ENCODE results near the gene HCFC1. TPM values are rescaled to one million over a fixed set of nuclear protein-coding genes. Genes with fewer than 3 reads are reported as not detected.

The HCFC1 gene
- total RNA-seq, 1 donor from 2014 or later = 107 TPM

GRCh38 chrX:153960786-153961185 is 10.8 kb downstream of the HCFC1 start:
- intact Hi-C loops (cut with micrococcal nuclease) = no loop called here

- intact Hi-C loops (cut with micrococcal nuclease) = no loop called here
These were observed 11.5 kb downstream of the HCFC1 start for GRCh38 chrX:153960077-153960476.

- intact Hi-C loops (cut with micrococcal nuclease) = no loop called here
These were observed 12.0 kb downstream of the HCFC1 start for GRCh38 chrX:153959649-153960048.

- intact Hi-C loops (cut with micrococcal nuclease) = no loop called here
These were observed 13.0 kb downstream of the HCFC1 start for GRCh38 chrX:153958605-153959004.

GRCh38 chrX:153957224-153957623 is 14.4 kb downstream of the HCFC1 start:
- intact Hi-C loops (cut with micrococcal nuclease) = no loop called here

GRCh38 chrX:153956044-153956907 is 15.3 kb downstream of the HCFC1 start:
- intact Hi-C loops (cut with micrococcal nuclease) = no loop called here

- intact Hi-C loops (cut with micrococcal nuclease) = loop anchor here (2.0 kb wide), 1 partner anchor 14 kb away; no protein-coding TSS in a partner anchor
These were observed 16.3 kb downstream of the HCFC1 start for GRCh38 chrX:153955228-153955732.

- intact Hi-C loops (cut with micrococcal nuclease) = loop anchor here (2.0 kb wide), 1 partner anchor 14 kb away; no protein-coding TSS in a partner anchor
These were observed 16.9 kb downstream of the HCFC1 start for GRCh38 chrX:153954558-153955227.

- intact Hi-C loops (cut with micrococcal nuclease) = loop anchor here (1.0 to 2.0 kb wide), 2 partner anchors 15 to 190 kb away; partner anchors contain the start of gene PLXNB3
These were observed 17.6 kb downstream of the HCFC1 start for GRCh38 chrX:153953892-153954557.

- intact Hi-C loops (cut with micrococcal nuclease) = loop anchor here (1.0 kb wide), 1 partner anchor 189 kb away; the partner anchor contains the start of gene PLXNB3
These were observed 18.2 kb downstream of the HCFC1 start for GRCh38 chrX:153953342-153953830.

GRCh38 chrX:153952373-153953026 is 19.1 kb downstream of the HCFC1 start:
- intact Hi-C loops (cut with micrococcal nuclease) = loop anchor here (1.0 kb wide), 1 partner anchor 188 kb away; the partner anchor contains the start of gene PLXNB3

- intact Hi-C loops (cut with micrococcal nuclease) = no loop called here
These were observed 19.8 kb downstream of the HCFC1 start for GRCh38 chrX:153951683-153952372.

- intact Hi-C loops (cut with micrococcal nuclease) = no loop called here
These were observed 21.5 kb downstream of the HCFC1 start for GRCh38 chrX:153950127-153950526.

GRCh38 chrX:153948847-153949805 is 22.5 kb downstream of the HCFC1 start:
- intact Hi-C loops (cut with micrococcal nuclease) = loop anchor here (5.0 kb wide), 1 partner anchor 477 kb away; the partner anchor contains the start of gene HAUS7

GRCh38 chrX:153948002-153948466 is 23.6 kb downstream of the HCFC1 start:
- intact Hi-C loops (cut with micrococcal nuclease) = loop anchor here (5.0 kb wide), 1 partner anchor 476 kb away; the partner anchor contains the start of gene HAUS7

- intact Hi-C loops (cut with micrococcal nuclease) = loop anchor here (1.0 to 5.0 kb wide), 5 partner anchors 23 to 475 kb away; partner anchors contain the start of genes HAUS7, HCFC1 and PLXNB3
These were observed 24.4 kb downstream of the HCFC1 start for GRCh38 chrX:153947009-153947769.

Data from T-helper 1 cell treated with Interleukin-12 subunit alpha and Interleukin-12 subunit beta and Interleukin-4 antibody, amounts not matched to agents 30 ng/mL and 1 ng/mL, for 36 hours (primary cell).